ENCODE data around the gene PBXIP1. TPM values are rescaled to one million over a fixed set of nuclear protein-coding genes. Genes with fewer than 3 reads are reported as not detected.
A peak's percentile ranks its signal among the peaks of the same experiment; 100 is the strongest.
"Not testable (repeated sequence)": the region's sequence is repeated elsewhere in the genome, so short reads cannot be mapped to it uniquely, and the experiment has no call there.

Gene PBXIP1
- total RNA-seq, 1 donor from 2014 or later = 70.0 TPM

- peaks cover 7 to 10% of the 10 kb centered on the region in 2 donors for H3K4me1 ChIP-seq
- DNase-seq (ENCODE audit: low spot score in 2 of 2) = no peak
- TF ChIP-seq CTCF (IDR thresholded peaks at IDR 0.05) = no peak
- H3K27me3 ChIP-seq = no peaks in the 10 kb centered on the region
- intact Hi-C loops (cut with DNase I) = loop anchor here (1.0 to 2.0 kb wide), 4 partner anchors 9 to 28 kb away; partner anchors contain the start of genes PBXIP1 and PYGO2
- H3K36me3 ChIP-seq = peaks cover 14% of the 10 kb centered on the region in 2 donors
- H3K4me3 ChIP-seq = peak overlapping the region; percentile 58 to 84
- peak overlapping the region; percentile 56 to 59 for H3K27ac ChIP-seq
- H3K9me3 ChIP-seq = no peaks in the 10 kb centered on the region
Measured at GRCh38 chr1:154983776-154984466, 28.0 kb upstream of the PBXIP1 start.

GRCh38 chr1:154982897-154983648 lies 27.2 kb upstream of the PBXIP1 start, which contains the start of gene FLAD1:
Gene FLAD1 (plus strand): TSS chr1:154983344. CDS start chr1:154983695, 351 bp downstream.
- Histone ChIP-seq H3K4me1 (peaks cover 7 to 10% of the 10 kb centered on the region in 2 donors), H3K27ac (peak within 1 kb of the TSS; percentile 56 to 59), H3K27me3 (no peaks in the 10 kb centered on the region), H3K9me3 (no peaks in the 10 kb centered on the region), H3K4me3 (peak within 1 kb of the TSS; percentile 58 to 84), H3K36me3 (peaks cover 10 to 11% of the 10 kb centered on the region in 2 donors)
- peak; percentile 97 to 99 for DNase-seq (ENCODE audit: low spot score in 2 of 2)
- TF ChIP-seq CTCF (IDR thresholded peaks at IDR 0.05) = no peak
- intact Hi-C loops (cut with DNase I) = loop anchor here (1.0 to 2.0 kb wide), 4 partner anchors 8 to 27 kb away; partner anchors contain the start of genes PBXIP1 and PYGO2

- H3K27ac ChIP-seq = no peak overlapping the region
- H3K4me1 ChIP-seq = peaks cover 7 to 10% of the 10 kb centered on the region in 2 donors
- H3K9me3 ChIP-seq = no peaks in the 10 kb centered on the region
- H3K36me3 ChIP-seq = peaks cover 5% of the 10 kb centered on the region in 2 donors
- no peak for TF ChIP-seq CTCF (IDR thresholded peaks at IDR 0.05)
- intact Hi-C loops (cut with DNase I) = loop anchor here (2.0 kb wide), 1 partner anchor 22 kb away; the partner anchor contains the start of gene PYGO2
- DNase-seq (ENCODE audit: low spot score in 2 of 2) = no peak
- H3K4me3 ChIP-seq = peak overlapping the region in 1 of 2 donors; percentile 84
- H3K27me3 ChIP-seq = no peaks in the 10 kb centered on the region
Measured at GRCh38 chr1:154982341-154982740, 26.4 kb upstream of the PBXIP1 start.

- Histone ChIP-seq H3K27me3 (no peaks in the 10 kb centered on the region), H3K4me1 (peaks cover 2 to 5% of the 10 kb centered on the region in 2 donors), H3K36me3 (peaks cover 5% of the 10 kb centered on the region in 2 donors), H3K4me3 (no peak overlapping the region), H3K9me3 (no peaks in the 10 kb centered on the region), H3K27ac (no peak overlapping the region)
- intact Hi-C loops (cut with DNase I) = no loop called here
- TF ChIP-seq CTCF (IDR thresholded peaks at IDR 0.05) = no peak
- no peak for DNase-seq (ENCODE audit: low spot score in 2 of 2)
Measured at GRCh38 chr1:154978360-154978759, 22.5 kb upstream of the PBXIP1 start.

- H3K4me3 ChIP-seq; intact Hi-C loops (cut with DNase I); H3K4me1 ChIP-seq: not testable (repeated sequence)
Measured at GRCh38 chr1:154977762-154978161, 21.9 kb upstream of the PBXIP1 start.

More at GRCh38 chr1:154977762-154978161, 21.9 kb upstream of the PBXIP1 start:
- not testable (repeated sequence) for H3K9me3 ChIP-seq; H3K36me3 ChIP-seq; DNase-seq (ENCODE audit: low spot score in 2 of 2); H3K27ac ChIP-seq; H3K27me3 ChIP-seq
